ENCODE data around the gene TEAD3. TPM values are rescaled to one million over a fixed set of nuclear protein-coding genes. Genes with fewer than 3 reads are reported as not detected.

TEAD3 gene
- total and polyA plus RNA-seq, 10 of the 15 experiments (the other 5 are each of a cell fraction or from before 2014, with no cell fraction given): 0.02 to 0.28 (median 0.18) TPM; not detected in 5

DNA sequence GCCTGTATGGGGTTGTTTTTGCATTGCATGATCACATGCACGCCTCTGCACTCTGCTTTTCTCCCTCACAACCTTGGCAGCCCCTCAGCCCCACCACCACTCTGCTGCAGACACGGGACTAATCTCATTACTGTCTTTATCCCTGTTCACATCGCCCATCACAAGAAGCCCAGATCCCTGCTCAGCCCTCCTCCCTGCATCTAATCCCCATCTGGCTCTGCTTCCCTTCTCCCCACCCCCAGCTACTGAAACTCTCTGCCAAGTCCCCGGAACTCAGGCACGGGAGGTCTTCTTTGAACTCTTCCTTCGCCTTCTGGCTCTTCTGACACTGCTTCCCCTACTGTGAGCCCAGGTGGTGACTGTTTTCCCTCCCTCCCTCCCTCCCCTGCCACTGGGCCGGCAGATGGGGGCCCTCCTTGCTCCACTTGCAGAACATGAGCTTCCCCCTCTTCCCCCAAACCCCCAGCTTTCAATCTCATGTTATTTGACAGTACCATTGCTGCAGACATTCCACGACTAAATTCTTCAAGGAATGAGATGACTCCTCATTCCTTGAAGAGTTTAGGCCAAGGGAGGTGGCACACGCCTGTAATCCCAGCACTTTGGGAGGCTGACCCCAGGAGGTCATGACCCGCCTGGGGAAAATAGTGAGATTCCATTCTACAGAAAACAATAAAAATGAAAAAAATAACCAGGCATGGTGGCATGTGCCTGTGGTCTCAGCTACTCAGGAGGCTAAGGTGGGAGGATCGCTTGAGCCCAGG is 37.7 kb upstream of the TEAD3 start:
- Histone ChIP-seq H4K20me1 (ENCODE audit: control insufficient read depth, insufficient read depth) (no peaks in the 10 kb centered on the region), H3K79me2 (ENCODE audit: control insufficient read depth, insufficient read depth, low read length) (no peaks in the 10 kb centered on the region), H3K27me3 (replicated peaks in 1 of 2; ENCODE audit: control insufficient read depth in 2 of 2, insufficient read depth in 2 of 2, low read length in 1 of 2) (no peaks in the 10 kb centered on the region), H3K36me3 (ENCODE audit: control insufficient read depth in 2 of 2, insufficient read depth in 2 of 2, low read length in 1 of 2) (no peaks in the 10 kb centered on the region), H3K4me3 (no peak overlapping the region), H3K9me3 (replicated peaks; ENCODE audit: control insufficient read depth, insufficient read depth, low read length) (no peaks in the 10 kb centered on the region), H3K27ac (ENCODE audit: control insufficient read depth, insufficient read depth) (no peak overlapping the region), H2AFZ (ENCODE audit: control insufficient read depth, low read depth, low read length) (no peak overlapping the region), H3K9ac (ENCODE audit: control insufficient read depth, insufficient read depth, low read length) (no peak overlapping the region), H3K4me1 (ENCODE audit: control insufficient read depth, insufficient read depth, low read length) (no peaks in the 10 kb centered on the region), H3K4me2 (ENCODE audit: control insufficient read depth, insufficient read depth) (no peak overlapping the region)
- RAD21 ChIA-PET (ENCODE audit: unreplicated experiment): no interaction called here
- no peak for TF ChIP-seq GABPA (IDR thresholded peaks at IDR 0.05; ENCODE audit: low read depth)
- TF ChIP-seq, protein P1, sequence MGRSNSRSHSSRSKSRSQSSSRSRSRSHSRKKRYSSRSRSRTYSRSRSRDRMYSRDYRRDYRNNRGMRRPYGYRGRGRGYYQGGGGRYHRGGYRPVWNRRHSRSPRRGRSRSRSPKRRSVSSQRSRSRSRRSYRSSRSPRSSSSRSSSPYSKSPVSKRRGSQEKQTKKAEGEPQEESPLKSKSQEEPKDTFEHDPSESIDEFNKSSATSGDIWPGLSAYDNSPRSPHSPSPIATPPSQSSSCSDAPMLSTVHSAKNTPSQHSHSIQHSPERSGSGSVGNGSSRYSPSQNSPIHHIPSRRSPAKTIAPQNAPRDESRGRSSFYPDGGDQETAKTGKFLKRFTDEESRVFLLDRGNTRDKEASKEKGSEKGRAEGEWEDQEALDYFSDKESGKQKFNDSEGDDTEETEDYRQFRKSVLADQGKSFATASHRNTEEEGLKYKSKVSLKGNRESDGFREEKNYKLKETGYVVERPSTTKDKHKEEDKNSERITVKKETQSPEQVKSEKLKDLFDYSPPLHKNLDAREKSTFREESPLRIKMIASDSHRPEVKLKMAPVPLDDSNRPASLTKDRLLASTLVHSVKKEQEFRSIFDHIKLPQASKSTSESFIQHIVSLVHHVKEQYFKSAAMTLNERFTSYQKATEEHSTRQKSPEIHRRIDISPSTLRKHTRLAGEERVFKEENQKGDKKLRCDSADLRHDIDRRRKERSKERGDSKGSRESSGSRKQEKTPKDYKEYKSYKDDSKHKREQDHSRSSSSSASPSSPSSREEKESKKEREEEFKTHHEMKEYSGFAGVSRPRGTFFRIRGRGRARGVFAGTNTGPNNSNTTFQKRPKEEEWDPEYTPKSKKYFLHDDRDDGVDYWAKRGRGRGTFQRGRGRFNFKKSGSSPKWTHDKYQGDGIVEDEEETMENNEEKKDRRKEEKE (IDR thresholded peaks at IDR 0.05): no peak
- TF ChIP-seq, protein P2, sequence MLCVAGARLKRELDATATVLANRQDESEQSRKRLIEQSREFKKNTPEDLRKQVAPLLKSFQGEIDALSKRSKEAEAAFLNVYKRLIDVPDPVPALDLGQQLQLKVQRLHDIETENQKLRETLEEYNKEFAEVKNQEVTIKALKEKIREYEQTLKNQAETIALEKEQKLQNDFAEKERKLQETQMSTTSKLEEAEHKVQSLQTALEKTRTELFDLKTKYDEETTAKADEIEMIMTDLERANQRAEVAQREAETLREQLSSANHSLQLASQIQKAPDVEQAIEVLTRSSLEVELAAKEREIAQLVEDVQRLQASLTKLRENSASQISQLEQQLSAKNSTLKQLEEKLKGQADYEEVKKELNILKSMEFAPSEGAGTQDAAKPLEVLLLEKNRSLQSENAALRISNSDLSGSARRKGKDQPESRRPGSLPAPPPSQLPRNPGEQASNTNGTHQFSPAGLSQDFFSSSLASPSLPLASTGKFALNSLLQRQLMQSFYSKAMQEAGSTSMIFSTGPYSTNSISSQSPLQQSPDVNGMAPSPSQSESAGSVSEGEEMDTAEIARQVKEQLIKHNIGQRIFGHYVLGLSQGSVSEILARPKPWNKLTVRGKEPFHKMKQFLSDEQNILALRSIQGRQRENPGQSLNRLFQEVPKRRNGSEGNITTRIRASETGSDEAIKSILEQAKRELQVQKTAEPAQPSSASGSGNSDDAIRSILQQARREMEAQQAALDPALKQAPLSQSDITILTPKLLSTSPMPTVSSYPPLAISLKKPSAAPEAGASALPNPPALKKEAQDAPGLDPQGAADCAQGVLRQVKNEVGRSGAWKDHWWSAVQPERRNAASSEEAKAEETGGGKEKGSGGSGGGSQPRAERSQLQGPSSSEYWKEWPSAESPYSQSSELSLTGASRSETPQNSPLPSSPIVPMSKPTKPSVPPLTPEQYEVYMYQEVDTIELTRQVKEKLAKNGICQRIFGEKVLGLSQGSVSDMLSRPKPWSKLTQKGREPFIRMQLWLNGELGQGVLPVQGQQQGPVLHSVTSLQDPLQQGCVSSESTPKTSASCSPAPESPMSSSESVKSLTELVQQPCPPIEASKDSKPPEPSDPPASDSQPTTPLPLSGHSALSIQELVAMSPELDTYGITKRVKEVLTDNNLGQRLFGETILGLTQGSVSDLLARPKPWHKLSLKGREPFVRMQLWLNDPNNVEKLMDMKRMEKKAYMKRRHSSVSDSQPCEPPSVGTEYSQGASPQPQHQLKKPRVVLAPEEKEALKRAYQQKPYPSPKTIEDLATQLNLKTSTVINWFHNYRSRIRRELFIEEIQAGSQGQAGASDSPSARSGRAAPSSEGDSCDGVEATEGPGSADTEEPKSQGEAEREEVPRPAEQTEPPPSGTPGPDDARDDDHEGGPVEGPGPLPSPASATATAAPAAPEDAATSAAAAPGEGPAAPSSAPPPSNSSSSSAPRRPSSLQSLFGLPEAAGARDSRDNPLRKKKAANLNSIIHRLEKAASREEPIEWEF (IDR thresholded peaks at IDR 0.05; ENCODE audit: insufficient replicate concordance, low read depth, low read length): no peak
- TF ChIP-seq ZZZ3 (IDR thresholded peaks at IDR 0.05; ENCODE audit: control insufficient read depth, insufficient read length, low read depth): no peak
- TF ChIP-seq ZBED1 (IDR thresholded peaks at IDR 0.05; ENCODE audit: borderline replicate concordance): no peak
- no peak for TF ChIP-seq CBX3 (IDR thresholded peaks at IDR 0.05; ENCODE audit: borderline replicate concordance, low read depth)
- no peak for TF ChIP-seq MEF2A (IDR thresholded peaks at IDR 0.05; ENCODE audit: insufficient read depth, low read depth, low read length)
- no peak for TF ChIP-seq SIN3A (IDR thresholded peaks at IDR 0.05; ENCODE audit: low read depth, low read length)
- no peak for TF ChIP-seq RAD51 (IDR thresholded peaks at IDR 0.05)
- 20% methylated on average over 9 of the region's 11 CpGs for WGBS (ENCODE audit: insufficient coverage, insufficient replicate concordance, low lambda C conversion rate, missing lambda C conversion rate)
- CTCF ChIA-PET: no interaction called here
- POLR2A ChIA-PET: interaction anchor here (0.6 kb wide), 1 partner anchor 754 kb away, joined by 3 read pairs; no protein-coding TSS in a partner anchor
- SMC1A ChIA-PET (ENCODE audit: uncharacterized antibody, unreplicated experiment): no interaction called here
- intact Hi-C loops (cut with micrococcal nuclease; ENCODE audit: unreplicated experiment): no loop called here
- FAIRE-seq (no peak), ATAC-seq (no peak), DNase-seq (ENCODE audit: low read depth, low spot score) (no peak)
- BruUV-seq (replicated peaks): no TSS peak
- in situ Hi-C loops (cut with MboI): no loop called here

Data from GM12878 (cell line).